Transverse colon (tissue), 4 donors: Measurements from ENCODE around the gene PTPRO. TPM values are rescaled to one million over a fixed set of nuclear protein-coding genes. Genes with fewer than 3 reads are reported as not detected.

Experiments used
- DNase-seq: peaks from one replicate; pipeline ENCODE4 v3.0.0-alpha.2; 2019
- H3K27ac ChIP-seq, 4 donors: fragments of 200-600 bp; sonication (generic); 2 replicates each; pipeline ENCODE4 v1.5.1; 2016 to 2018; ENCODE audit warnings: inconsistent platforms in 4 of 4
- H3K27me3 ChIP-seq: fragments of 200-600 bp; sonication (generic); 2 replicates; pipeline ENCODE4 v1.5.1; 2017; ENCODE audit warnings: inconsistent platforms
- H3K36me3 ChIP-seq, 4 donors: fragments of 200-600 bp; sonication (generic); 2 replicates each; pipeline ENCODE4 v1.5.1; 2017 to 2019; ENCODE audit warnings: inconsistent platforms in 4 of 4
- H3K4me1 ChIP-seq, 4 donors: fragments of 200-600 bp; sonication (generic); 2 replicates each; pipeline ENCODE4 v1.5.1; 2017 to 2020; ENCODE audit warnings: inconsistent platforms in 4 of 4
- H3K4me3 ChIP-seq, 4 donors: fragments of 200-600 bp; sonication (generic); 1 replicate in 1 of 4; 2 replicates in 3 of 4; pipeline versions ENCODE4 v1.5.1 to v1.6.1; 2017 to 2019; ENCODE audit warnings: inconsistent platforms in 4 of 4
- H3K9me3 ChIP-seq, 2 donors: fragments of 200-600 bp; sonication (generic); 2 replicates each; pipeline ENCODE4 v1.5.1; 2017 to 2019; ENCODE audit warnings: inconsistent platforms in 2 of 2
- EP300 ChIP-seq: sonication (generic); formaldehyde crosslinking; IDR thresholded peaks from one replicate; pipeline ENCODE4 v1.6.1; 2017; ENCODE audit warnings: antibody characterized with exemption, low read depth
- POLR2A ChIP-seq: fragments of 450-650 bp; IDR thresholded peaks from one replicate; pipeline ENCODE4 v1.6.1; 2016; ENCODE audit warnings: antibody characterized with exemption, mild to moderate bottlenecking, moderate library complexity
- POLR2AphosphoS5 ChIP-seq, 3 donors: sonication (generic); formaldehyde crosslinking; IDR thresholded peaks; one replicate each; pipeline ENCODE4 v1.6.1; 2016; ENCODE audit warnings: antibody characterized with exemption in 3 of 3
- WGBS, 2 donors: methylation state at CpG; one replicate each; pipeline ENCODE4 v1.1.5; 2018; ENCODE audit warnings: low coverage in 1 of 2; 5-methylcytosine and 5-hydroxymethylcytosine counted together
- in situ Hi-C, 4 donors: fragments of 200-750 bp; cut with MboI; loops; one replicate each; pipeline versions ENCODE4 v1.15.0 to v1.15.1; 2017; ENCODE audit warnings: low sequenced_read_pairs in 3 of 4, low pct_ligation_motif_present in 1 of 4, low pct_unique_long_range_greater_than_20kb in 1 of 4
- intact Hi-C: fragments of 100-400 bp; cut with DNase I; formaldehyde crosslinking; loops from one replicate; pipeline ENCODE4 v1.15.1; 2023; ENCODE audit warnings: low total_unique reads
- total RNA-seq, 4 donors: library from RNA; depleted of rRNA; stranded (reverse); fragments of >200 nt; gene quantifications; one replicate each; pipeline ENCODE4 v1.1.0, GENCODE V29; 2016
- TF ChIP-seq, protein P1 (sequence below), 5 experiments: fragments of 200-600 bp in 3 of 5; fragments of 450-650 bp in 2 of 5; sonication (generic) in 3 of 5; IDR thresholded peaks; 1 replicate in 2 of 5; 2 replicates in 3 of 5; pipeline ENCODE4 v1.5.1; 2016 to 2017; ENCODE audit warnings: antibody characterized with exemption in 5 of 5, inconsistent platforms in 3 of 5, mild to moderate bottlenecking in 2 of 5, moderate library complexity in 1 of 5

Gene PTPRO
- total RNA-seq, 4 donors from 2014 or later: 0.75 to 7.9 (median 5.5) TPM

DNA sequence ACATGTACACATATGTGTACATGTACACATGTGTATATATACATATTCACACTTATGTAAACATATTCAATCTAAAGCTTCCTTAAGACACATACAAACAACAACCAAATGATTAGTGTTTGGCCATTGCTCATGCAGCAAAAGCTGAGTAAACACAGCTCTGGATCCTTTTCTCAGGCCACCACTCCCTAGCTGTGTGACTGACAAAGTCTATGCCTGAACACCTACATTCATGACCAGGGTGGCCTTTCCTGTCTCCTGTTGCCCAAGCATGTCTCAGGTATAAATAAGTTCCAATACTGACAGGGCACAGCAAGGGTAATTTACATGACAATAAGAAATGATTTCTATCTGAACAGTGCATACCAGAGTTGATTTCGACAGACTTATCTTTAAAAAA lies 1.4 kb upstream of the PTPRO start:
- no peaks in the 10 kb centered on the region for H3K36me3 ChIP-seq
- intact Hi-C loops (no loop called here), in situ Hi-C loops (no loop called here)
- no peak overlapping the region for H3K27ac ChIP-seq
- H3K9me3 ChIP-seq: no peaks in the 10 kb centered on the region
- H3K4me3 ChIP-seq: no peak overlapping the region
- peaks cover 0 to 12% (median 7%) of the 10 kb centered on the region in 4 donors for H3K4me1 ChIP-seq
- WGBS, 2 donors: 70 to 85% methylated on average over 1 of the region's 1 CpG
- H3K27me3 ChIP-seq: peaks cover 50% of the 10 kb centered on the region
- TF ChIP-seq POLR2AphosphoS5 (IDR thresholded peaks at IDR 0.05) (no peak), POLR2A (no peak), EP300 (no peak)
- TF ChIP-seq, protein P1, sequence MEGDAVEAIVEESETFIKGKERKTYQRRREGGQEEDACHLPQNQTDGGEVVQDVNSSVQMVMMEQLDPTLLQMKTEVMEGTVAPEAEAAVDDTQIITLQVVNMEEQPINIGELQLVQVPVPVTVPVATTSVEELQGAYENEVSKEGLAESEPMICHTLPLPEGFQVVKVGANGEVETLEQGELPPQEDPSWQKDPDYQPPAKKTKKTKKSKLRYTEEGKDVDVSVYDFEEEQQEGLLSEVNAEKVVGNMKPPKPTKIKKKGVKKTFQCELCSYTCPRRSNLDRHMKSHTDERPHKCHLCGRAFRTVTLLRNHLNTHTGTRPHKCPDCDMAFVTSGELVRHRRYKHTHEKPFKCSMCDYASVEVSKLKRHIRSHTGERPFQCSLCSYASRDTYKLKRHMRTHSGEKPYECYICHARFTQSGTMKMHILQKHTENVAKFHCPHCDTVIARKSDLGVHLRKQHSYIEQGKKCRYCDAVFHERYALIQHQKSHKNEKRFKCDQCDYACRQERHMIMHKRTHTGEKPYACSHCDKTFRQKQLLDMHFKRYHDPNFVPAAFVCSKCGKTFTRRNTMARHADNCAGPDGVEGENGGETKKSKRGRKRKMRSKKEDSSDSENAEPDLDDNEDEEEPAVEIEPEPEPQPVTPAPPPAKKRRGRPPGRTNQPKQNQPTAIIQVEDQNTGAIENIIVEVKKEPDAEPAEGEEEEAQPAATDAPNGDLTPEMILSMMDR (IDR thresholded peaks at IDR 0.05): no peak
- DNase-seq: no peak

DNA sequence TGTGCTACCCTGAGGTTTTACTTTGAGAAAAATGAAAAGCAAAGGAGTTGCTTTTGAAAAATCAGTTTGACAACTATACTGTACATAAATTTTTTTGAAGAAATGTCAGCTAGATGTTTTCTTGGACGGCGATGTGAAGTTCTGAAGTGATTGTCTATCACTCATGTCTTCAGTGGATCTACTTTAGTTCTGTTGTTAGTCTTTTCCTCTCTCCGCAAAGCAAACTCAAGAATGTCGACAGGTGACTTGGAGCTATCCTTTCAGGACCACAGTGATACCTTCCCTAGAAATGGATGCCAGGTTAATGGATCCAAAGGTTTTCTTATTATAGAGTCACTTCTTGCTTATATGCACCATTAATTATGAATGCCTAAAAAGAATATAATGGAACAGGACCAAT lies 1.2 kb downstream of the PTPRO start:
- intact Hi-C loops (no loop called here), in situ Hi-C loops (no loop called here)
- WGBS, 2 donors: 27 to 32% methylated on average over 4 of the region's 4 CpGs
- H3K4me3 ChIP-seq: no peak overlapping the region
- peaks cover 0 to 12% (median 7%) of the 10 kb centered on the region in 4 donors for H3K4me1 ChIP-seq
- H3K27ac ChIP-seq: no peak overlapping the region
- peaks cover 45% of the 10 kb centered on the region for H3K27me3 ChIP-seq
- no peak for DNase-seq
- no peaks in the 10 kb centered on the region for H3K36me3 ChIP-seq
- no peak for TF ChIP-seq POLR2A
- TF ChIP-seq POLR2AphosphoS5 (IDR thresholded peaks at IDR 0.05): no peak
- no peak for TF ChIP-seq EP300
- TF ChIP-seq, protein P1 (IDR thresholded peaks at IDR 0.05): no peak
- H3K9me3 ChIP-seq: no peaks in the 10 kb centered on the region

DNA sequence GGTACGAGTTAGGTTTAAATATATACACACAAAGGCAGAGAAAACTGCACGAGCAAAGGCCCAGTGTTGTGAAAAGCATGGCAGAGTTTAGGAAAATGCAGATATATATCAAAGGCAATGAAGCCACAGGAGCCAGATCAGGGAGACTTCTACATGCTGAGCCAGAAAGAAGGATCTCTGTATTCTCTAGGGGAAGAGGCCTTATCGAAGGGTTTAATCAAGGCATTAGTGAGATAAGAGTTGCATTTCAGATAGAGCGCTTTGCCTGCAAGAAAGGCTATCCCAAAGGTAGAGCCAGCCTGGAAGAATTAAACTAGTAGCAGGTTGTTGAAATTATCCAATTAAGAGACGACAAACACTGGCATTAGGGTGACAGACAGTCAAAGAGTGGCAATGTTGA lies 7.6 kb downstream of the PTPRO start:
- DNase-seq: no peak
- Histone ChIP-seq H3K9me3 (no peaks in the 10 kb centered on the region), H3K36me3 (no peaks in the 10 kb centered on the region), H3K4me3 (no peak overlapping the region), H3K27me3 (peaks cover 9% of the 10 kb centered on the region), H3K4me1 (no peaks in the 10 kb centered on the region), H3K27ac (no peak overlapping the region)
- WGBS, 2 donors: 77 to 92% methylated on average over 4 to 5 of the region's 5 CpGs
- TF ChIP-seq POLR2AphosphoS5 (IDR thresholded peaks at IDR 0.05) (no peak), EP300 (no peak)
- TF ChIP-seq, protein P1 (IDR thresholded peaks at IDR 0.05): no peak
- intact Hi-C loops (no loop called here), in situ Hi-C loops (no loop called here)

DNA sequence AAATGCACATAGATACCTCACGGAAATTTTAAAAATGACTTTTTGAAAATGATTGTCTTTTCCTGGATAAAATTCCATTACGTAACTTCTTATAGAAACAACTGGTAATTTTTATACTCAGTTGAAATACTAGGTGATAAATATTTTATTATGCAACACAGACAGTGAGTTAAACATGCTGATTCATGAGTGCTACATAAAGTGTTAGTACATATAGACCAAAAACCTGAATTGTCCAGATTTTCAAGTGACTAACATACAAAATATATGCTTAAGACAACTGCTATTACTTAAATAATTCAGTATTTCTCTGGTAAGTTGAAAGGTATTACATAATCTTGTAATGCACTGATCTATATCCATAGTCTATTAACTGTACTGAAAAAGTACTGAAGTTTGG lies 11.9 kb downstream of the PTPRO start:
- Histone ChIP-seq H3K27ac (no peak overlapping the region), H3K4me3 (no peak overlapping the region), H3K4me1 (no peaks in the 10 kb centered on the region), H3K36me3 (no peaks in the 10 kb centered on the region), H3K9me3 (no peaks in the 10 kb centered on the region), H3K27me3 (no peaks in the 10 kb centered on the region)
- no peak for DNase-seq
- TF ChIP-seq EP300: no peak
- no peak for TF ChIP-seq POLR2AphosphoS5 (IDR thresholded peaks at IDR 0.05)
- TF ChIP-seq, protein P1 (IDR thresholded peaks at IDR 0.05): no peak
- no peak for TF ChIP-seq POLR2A
- in situ Hi-C loops (no loop called here), intact Hi-C loops (no loop called here)
- 81 to 92% methylated on average over 2 of the region's 2 CpGs for WGBS, 2 donors
